Smooth muscle cell (in vitro differentiated cells): ENCODE results near the gene E2F2. TPM values are rescaled to one million over a fixed set of nuclear protein-coding genes. Genes with fewer than 3 reads are reported as not detected.
"Not testable (repeated sequence)": the region's sequence is repeated elsewhere in the genome, so short reads cannot be mapped to it uniquely, and the experiment has no call there.

Experiments used
- DNase-seq: peaks from one replicate; lab custom pipeline; 2025; ENCODE audit not compliant: unreplicated experiment; lab: John Stamatoyannopoulos, UW
- H2AFZ ChIP-seq: fragments of 200-600 bp; sonication (generic); 2 replicates; pipeline ENCODE4 v1.6.0; 2016; ENCODE audit warnings: antibody characterized with exemption, low read depth, mild to moderate bottlenecking
- H3F3A ChIP-seq: fragments of 200-600 bp; sonication (generic); 2 replicates; pipeline ENCODE4 v1.6.0; 2017; ENCODE audit warnings: antibody characterized with exemption, low read depth
- H3K27ac ChIP-seq: fragments of 200-600 bp; sonication (generic); 2 replicates; pipeline ENCODE4 v1.5.1; 2016; ENCODE audit warnings: low read depth, mild to moderate bottlenecking
- H3K27me3 ChIP-seq: fragments of 200-600 bp; sonication (generic); 2 replicates; pipeline ENCODE4 v1.6.1; 2016; ENCODE audit warnings: low read depth, mild to moderate bottlenecking
- H3K36me3 ChIP-seq: fragments of 200-600 bp; sonication (generic); 2 replicates; pipeline ENCODE4 v1.5.1; 2016; ENCODE audit warnings: low read depth
- H3K4me1 ChIP-seq: fragments of 200-600 bp; sonication (generic); 2 replicates; pipeline ENCODE4 v1.5.1; 2016; ENCODE audit warnings: low read depth
- H3K4me2 ChIP-seq: fragments of 200-600 bp; sonication (generic); 2 replicates; pipeline ENCODE4 v1.6.0; 2016; ENCODE audit warnings: mild to moderate bottlenecking
- H3K4me3 ChIP-seq: fragments of 200-600 bp; sonication (generic); 2 replicates; pipeline ENCODE4 v1.5.1; 2016; ENCODE audit warnings: mild to moderate bottlenecking
- H3K79me2 ChIP-seq: fragments of 200-600 bp; sonication (generic); 2 replicates; pipeline ENCODE4 v1.6.0; 2016; ENCODE audit warnings: low read depth, mild to moderate bottlenecking
- H3K9ac ChIP-seq: fragments of 200-600 bp; sonication (generic); 2 replicates; pipeline ENCODE4 v1.6.0; 2016; ENCODE audit warnings: low read depth
- H3K9me3 ChIP-seq: fragments of 200-600 bp; sonication (generic); replicated peaks from 2 replicates; pipeline ENCODE4 v1.5.1; 2016; ENCODE audit warnings: low read depth
- H4K20me1 ChIP-seq: fragments of 200-600 bp; sonication (generic); 2 replicates; pipeline ENCODE4 v1.6.0; 2016; ENCODE audit warnings: low read depth
- CTCF ChIP-seq: fragments of 200-600 bp; sonication (generic); IDR thresholded peaks from 2 replicates; pipeline ENCODE4 v1.5.1; 2017; ENCODE audit warnings: borderline replicate concordance, mild to moderate bottlenecking, antibody characterized with exemption; ENCODE audit not compliant: insufficient read depth, poor library complexity, severe bottlenecking
- whole genome bisulfite sequencing: methylation state at CpG from one replicate; pipeline ENCODE4 v1.1.7; 2016; ENCODE audit warnings: low lambda C conversion rate; 5-methylcytosine and 5-hydroxymethylcytosine counted together
- polyA plus RNA-seq: library from polyadenylated mRNA; unstranded; fragments of >200 nt; fragmentation: Nextera tagmentation; extraction: Ambion mirVana; gene quantifications from 2 replicates; pipeline ENCODE4 v1.2.1, GENCODE V29; 2016
- total RNA-seq: library from RNA; depleted of rRNA; stranded (reverse); fragments of >200 nt; gene quantifications from 2 replicates; pipeline ENCODE4 v1.2.3, GENCODE V29; 2014

The E2F2 gene
- total and polyA plus RNA-seq, 2 experiments from 2014 or later: 0.63 to 1.4 TPM

GRCh38 chr1:23502951-23503350, 28.1 kb downstream of the E2F2 start:
- Histone ChIP-seq H3K27me3 (no peaks in the 10 kb centered on the region), H4K20me1 (no peaks in the 10 kb centered on the region), H3K4me2 (no peak overlapping the region)

DNA sequence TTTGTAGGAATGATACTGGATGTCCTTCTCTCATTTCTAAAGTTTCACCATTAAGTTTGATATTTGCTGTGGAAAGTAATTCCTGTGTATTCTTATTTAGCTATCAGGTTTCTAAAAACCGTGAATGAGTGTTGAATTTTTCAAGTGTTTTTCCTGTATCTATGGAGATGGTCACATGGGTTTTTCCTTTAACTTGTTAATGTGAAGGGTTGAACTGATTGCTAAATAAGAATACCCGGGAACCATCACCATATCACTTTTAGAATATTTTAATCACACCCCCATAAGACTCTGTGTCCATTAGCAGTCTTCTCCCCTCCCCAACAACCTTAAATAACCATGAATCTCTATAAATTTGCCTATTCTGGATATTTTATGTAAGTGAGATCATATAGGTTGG, 30.6 kb downstream of the E2F2 start:
- Histone ChIP-seq H3K4me3 (no peak overlapping the region), H3K4me2 (no peak overlapping the region), H2AFZ (no peak overlapping the region), H3K27ac (no peak overlapping the region), H3F3A (no peaks in the 10 kb centered on the region), H3K27me3 (no peaks in the 10 kb centered on the region), H3K36me3 (no peaks in the 10 kb centered on the region), H3K9me3 (no peaks in the 10 kb centered on the region), H4K20me1 (no peaks in the 10 kb centered on the region), H3K9ac (no peak overlapping the region), H3K4me1 (no peaks in the 10 kb centered on the region), H3K79me2 (no peaks in the 10 kb centered on the region)
- WGBS: 80% methylated on average over 2 of the region's 2 CpGs
- no peak for DNase-seq
- TF ChIP-seq CTCF: no peak

More at GRCh38 chr1:23502951-23503350, 28.1 kb downstream of the E2F2 start:
- Histone ChIP-seq H3K4me3 (no peak overlapping the region), H3K27ac (no peak overlapping the region), H3F3A (no peaks in the 10 kb centered on the region), H3K9me3 (no peaks in the 10 kb centered on the region), H3K9ac (no peak overlapping the region), H3K4me1 (no peaks in the 10 kb centered on the region), H2AFZ (no peak overlapping the region), H3K36me3 (no peaks in the 10 kb centered on the region), H3K79me2 (no peaks in the 10 kb centered on the region)
- TF ChIP-seq CTCF: no peak
- WGBS: 83% methylated on average over 1 of the region's 6 CpGs
- no peak for DNase-seq

DNA sequence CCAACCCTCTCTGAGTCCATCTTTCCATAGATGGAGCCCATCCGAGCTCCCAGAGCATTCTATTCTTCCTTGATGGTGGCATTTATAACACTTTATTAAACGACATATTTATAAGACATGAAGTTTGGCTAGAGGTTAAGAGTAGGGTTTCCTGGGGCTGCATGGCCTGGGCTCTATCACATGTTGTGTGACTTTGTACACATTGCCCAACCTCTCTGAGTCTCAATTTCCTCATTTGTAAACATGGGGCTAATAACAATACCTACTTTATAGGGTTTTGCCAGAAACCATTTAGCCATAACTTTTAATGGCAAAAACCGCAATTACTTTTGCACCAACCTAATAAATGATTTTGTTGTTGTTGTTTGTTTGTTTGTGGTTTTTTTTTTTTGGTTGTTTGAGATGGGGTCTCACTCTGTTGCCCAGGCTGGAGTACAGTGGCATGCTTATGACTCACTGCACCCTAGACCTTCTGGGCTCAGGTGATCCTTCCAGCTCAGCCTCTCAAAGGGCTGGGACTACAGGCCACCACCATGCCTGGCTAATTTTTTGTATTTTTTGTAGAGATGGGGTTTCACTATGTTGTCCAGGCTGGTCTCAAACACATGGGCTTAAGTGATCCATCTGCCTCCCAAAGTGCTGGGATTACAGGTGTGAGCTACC, 33.1 kb downstream of the E2F2 start:
- Histone ChIP-seq H2AFZ (no peak overlapping the region), H3K4me1 (no peaks in the 10 kb centered on the region), H3F3A (no peaks in the 10 kb centered on the region), H3K27ac (no peak overlapping the region), H3K9ac (no peak overlapping the region), H3K4me2 (no peak overlapping the region), H3K9me3 (no peaks in the 10 kb centered on the region), H3K79me2 (no peaks in the 10 kb centered on the region), H3K4me3 (no peak overlapping the region), H3K27me3 (no peaks in the 10 kb centered on the region), H4K20me1 (no peaks in the 10 kb centered on the region), H3K36me3 (no peaks in the 10 kb centered on the region)
- TF ChIP-seq CTCF: no peak
- DNase-seq: no peak
- 91% methylated on average over 3 of the region's 3 CpGs for WGBS

GRCh38 chr1:23496490-23497181, 34.4 kb downstream of the E2F2 start:
- Histone ChIP-seq H3K36me3 (no peaks in the 10 kb centered on the region), H3K27ac (no peak overlapping the region), H2AFZ (no peak overlapping the region), H3K4me3 (no peak overlapping the region), H3K79me2 (no peaks in the 10 kb centered on the region), H3K27me3 (no peaks in the 10 kb centered on the region), H3K9me3 (no peaks in the 10 kb centered on the region), H3F3A (no peaks in the 10 kb centered on the region), H3K4me1 (no peaks in the 10 kb centered on the region), H3K9ac (no peak overlapping the region), H4K20me1 (no peaks in the 10 kb centered on the region), H3K4me2 (no peak overlapping the region)
- no peak for TF ChIP-seq CTCF
- DNase-seq: no peak
- WGBS: 81% methylated on average over 7 of the region's 7 CpGs

GRCh38 chr1:23494836-23495235, 36.2 kb downstream of the E2F2 start:
- H4K20me1 ChIP-seq, H3K4me1 ChIP-seq, H3K4me2 ChIP-seq, H3K27me3 ChIP-seq, H2AFZ ChIP-seq, H3K36me3 ChIP-seq, H3K27ac ChIP-seq, H3K9me3 ChIP-seq, H3K79me2 ChIP-seq, DNase-seq, H3F3A ChIP-seq, H3K9ac ChIP-seq, H3K4me3 ChIP-seq: not testable (repeated sequence)
- 75% methylated on average over 6 of the region's 6 CpGs for WGBS
